HCT116 (cell line): Measurements from ENCODE around the gene ZFHX3. TPM values are rescaled to one million over a fixed set of nuclear protein-coding genes. Genes with fewer than 3 reads are reported as not detected.

Source experiments
- ATAC-seq: fragments of 200-7000 bp; cut with Tn5 transposase; 2 replicates; pipeline ENCODE4 v1.9.1; 2020; ENCODE audit warnings: mild to moderate bottlenecking, moderate library complexity
- BruUV-seq: library from RNA; stranded (reverse); fragments of 400-500 nt; replicated peaks from 2 replicates; lab custom pipeline; 2021; lab: Mats Ljungman, UMichigan
- CTCF ChIA-PET: fragments of 300-600 bp; sonication (Branson Sonifier 250); formaldehyde crosslinking; loops from one replicate; lab custom pipeline; 2021; ENCODE audit warnings: antibody characterized with exemption; lab: Charles Lee
- POLR2A ChIA-PET: fragments of 300-600, 350-600 bp; sonication (Branson Sonifier 250); formaldehyde crosslinking; loops from one replicate; lab custom pipeline; 2021; ENCODE audit warnings: antibody characterized with exemption; lab: Charles Lee
- RAD21 ChIA-PET, 2 experiments: fragments of 300-600 bp; sonication (Branson Sonifier 250); formaldehyde crosslinking; loops; one replicate each; lab custom pipeline; 2023; ENCODE audit warnings: low total read pairs in 2 of 2; ENCODE audit not compliant: uncharacterized antibody in 2 of 2, unreplicated experiment in 2 of 2, low non-redundant PET in 1 of 2; lab: Charles Lee
- DNase-seq: peaks from one replicate; pipeline ENCODE4 v3.0.0-alpha.2; 2010; ENCODE audit warnings: low read depth, low spot score
- H2AFZ ChIP-seq: fragments of 200-600 bp; shearing (Covaris generic), sonication (generic); 2 replicates; pipeline ENCODE4 v1.6.1; 2017; ENCODE audit warnings: low read depth, mixed run types, mixed read lengths, antibody characterized with exemption, low read length; ENCODE audit not compliant: poor library complexity, severe bottlenecking
- H3K27ac ChIP-seq: 2 replicates; pipeline ENCODE4 v1.5.1; 2012; ENCODE audit warnings: low read depth, low read length
- H3K27me3 ChIP-seq: fragments of 200-600 bp; sonication (generic); 2 replicates; pipeline ENCODE4 v1.6.1; 2016; ENCODE audit warnings: mixed run types, low read length, mixed read lengths; ENCODE audit not compliant: insufficient read depth
- H3K36me3 ChIP-seq, 2 experiments: fragments of 200-500 bp in 1 of 2; fragments of 200-600 bp in 1 of 2; sonication (Bioruptor generic) in 1 of 2; sonication (generic) in 1 of 2; 2 replicates each; pipeline versions ENCODE4 v1.5.1 to v1.6.1; 2014 to 2016; ENCODE audit warnings: low read length in 2 of 2, inconsistent platforms in 1 of 2, mixed read lengths in 1 of 2, mixed run types in 1 of 2; ENCODE audit not compliant: insufficient read depth in 2 of 2, control insufficient read depth in 1 of 2
- H3K4me1 ChIP-seq, 2 experiments: fragments of 200-600 bp in 1 of 2; sonication (generic) in 1 of 2; 2 replicates each; pipeline versions ENCODE4 v1.5.1 to v1.6.1; 2012 to 2017; ENCODE audit warnings: low read length in 2 of 2, inconsistent platforms in 1 of 2, mild to moderate bottlenecking in 1 of 2, mixed read lengths in 1 of 2, mixed run types in 1 of 2, moderate library complexity in 1 of 2; ENCODE audit not compliant: insufficient read depth in 2 of 2, control insufficient read depth in 1 of 2
- H3K4me2 ChIP-seq: fragments of 200-600 bp; sonication (generic); 2 replicates; pipeline ENCODE4 v1.6.1; 2017; ENCODE audit warnings: mixed run types, low read length, mixed read lengths
- H3K4me3 ChIP-seq, 2 experiments: fragments of 200-600 bp in 1 of 2; sonication (generic) in 1 of 2; replicated peaks in 1 of 2; 2 replicates each; pipeline ENCODE4 v1.5.1; 2011 to 2016; ENCODE audit warnings: low read length in 2 of 2, control low read depth in 1 of 2, low read depth in 1 of 2, mild to moderate bottlenecking in 1 of 2, mixed read lengths in 1 of 2, mixed run types in 1 of 2
- H3K79me2 ChIP-seq: fragments of 200-600 bp; sonication (generic); 2 replicates; pipeline ENCODE4 v1.6.1; 2017; ENCODE audit warnings: mild to moderate bottlenecking, mixed run types, low read length, moderate library complexity, mixed read lengths; ENCODE audit not compliant: insufficient read depth
- H3K9ac ChIP-seq: fragments of 200-600 bp; sonication (generic); 2 replicates; pipeline ENCODE4 v1.6.1; 2016; ENCODE audit warnings: low read length, mixed read lengths
- H3K9me2 ChIP-seq: fragments of 200-600 bp; sonication (generic), shearing (Covaris generic); 2 replicates; pipeline ENCODE4 v1.6.1; 2017; ENCODE audit warnings: mixed run types, mild to moderate bottlenecking, moderate library complexity; ENCODE audit not compliant: insufficient read depth
- H3K9me3 ChIP-seq, 2 experiments: fragments of 200-500 bp in 1 of 2; fragments of 200-600 bp in 1 of 2; sonication (Bioruptor generic) in 1 of 2; sonication (generic) in 1 of 2; 2 replicates each; pipeline ENCODE4 v1.6.1; 2014 to 2017; ENCODE audit warnings: low read length in 2 of 2, mixed read lengths in 2 of 2, inconsistent platforms in 1 of 2, low read depth in 1 of 2, mild to moderate bottlenecking in 1 of 2, mixed run types in 1 of 2, moderate library complexity in 1 of 2; ENCODE audit not compliant: control insufficient read depth in 1 of 2, insufficient read depth in 1 of 2
- H4K20me1 ChIP-seq: fragments of 200-600 bp; sonication (generic), shearing (Covaris generic); 2 replicates; pipeline ENCODE4 v1.6.1; 2017; ENCODE audit warnings: mixed run types, mild to moderate bottlenecking, moderate library complexity; ENCODE audit not compliant: insufficient read depth
- CBX3 ChIP-seq: IDR thresholded peaks from 2 replicates; pipeline ENCODE4 v1.6.1; 2012; ENCODE audit warnings: low read depth
- POLR2A ChIP-seq: IDR thresholded peaks from 2 replicates; pipeline ENCODE4 v1.7.0; 2011; ENCODE audit warnings: borderline replicate concordance; ENCODE audit not compliant: insufficient read depth, insufficient read length; ENCODE audit errors: extremely low read depth
- TCF7L2 ChIP-seq: IDR thresholded peaks from 2 replicates; pipeline ENCODE4 v1.7.0; 2011; ENCODE audit warnings: borderline replicate concordance, inconsistent platforms; ENCODE audit not compliant: insufficient read depth, insufficient read length; ENCODE audit errors: extremely low read depth
- ZBTB33 ChIP-seq: IDR thresholded peaks from 2 replicates; pipeline ENCODE4 v1.6.1; 2011; ENCODE audit warnings: mild to moderate bottlenecking, low read length, moderate library complexity; ENCODE audit not compliant: insufficient replicate concordance; ENCODE audit errors: extremely low read depth
- ZFX ChIP-seq: fragments of 450-650 bp; IDR thresholded peaks from 2 replicates; pipeline ENCODE4 v1.6.1; 2017
- intact Hi-C: fragments of 100-400 bp; cut with micrococcal nuclease; formaldehyde crosslinking; loops from 2 replicates; pipeline ENCODE4 v1.10.0; 2022
- total RNA-seq: library from RNA; stranded (reverse); gene quantifications from one replicate; pipeline ENCODE4 v1.2.1, GENCODE V29; 2021; ENCODE audit not compliant: unreplicated experiment

The ZFHX3 gene
- total RNA-seq, 1 experiment from 2014 or later: 6.3 TPM

DNA sequence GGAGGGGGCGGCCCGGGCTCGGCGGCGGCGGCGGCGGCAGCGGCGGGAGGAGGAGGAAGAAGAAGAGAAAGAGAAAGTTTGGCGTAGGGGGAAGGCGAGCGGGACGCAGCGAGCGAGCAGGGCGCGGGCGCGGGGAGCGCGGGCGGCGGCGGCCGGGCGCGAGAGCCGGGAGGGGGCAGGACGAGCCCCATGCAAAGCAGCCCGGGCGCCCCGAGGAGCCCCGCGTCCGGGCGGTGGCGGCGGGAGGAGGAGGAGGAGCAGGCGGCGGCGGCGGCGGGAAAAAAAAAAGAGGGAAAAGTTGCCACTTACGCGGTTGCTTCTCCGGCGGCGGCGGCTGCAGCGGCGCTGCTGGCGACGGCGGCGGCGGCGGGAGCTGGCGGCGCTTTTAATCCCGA lies 10.3 kb upstream of the ZFHX3 start:
- H3K27ac ChIP-seq: peak overlapping the region; percentile 64
- no peaks in the 10 kb centered on the region for H3K9me3 ChIP-seq
- H3K4me2 ChIP-seq: peak overlapping the region; percentile 52; the same call in 1 of the 2 replicates
- TF ChIP-seq ZBTB33 (no peak), ZFX (peak; percentile 42; the same call in 1 of the 2 replicates), CBX3 (no peak), POLR2A (no peak), TCF7L2 (peak; percentile 28)
- peak; percentile 41 for ATAC-seq
- DNase-seq: no peak
- no peaks in the 10 kb centered on the region for H3K9me2 ChIP-seq
- RAD21 ChIA-PET: interaction anchor here (0.6 kb wide), 2 partner anchors 120 to 218 kb away, joined by 3 to 5 read pairs; no protein-coding TSS in a partner anchor
- POLR2A ChIA-PET: no interaction called here
- BruUV-seq: no TSS peak
- CTCF ChIA-PET: no interaction called here
- H3K36me3 ChIP-seq: no peaks in the 10 kb centered on the region
- peak overlapping the region; percentile 51 to 71 for H3K4me3 ChIP-seq
- intact Hi-C loops: loop anchor here (10.0 kb wide), 1 partner anchor 223 kb away; no protein-coding TSS in a partner anchor
- H4K20me1 ChIP-seq: no peaks in the 10 kb centered on the region
- peaks cover 36 to 51% of the 10 kb centered on the region in 2 experiments for H3K4me1 ChIP-seq
- H3K27me3 ChIP-seq: no peaks in the 10 kb centered on the region
- H3K79me2 ChIP-seq: peaks cover 44% of the 10 kb centered on the region
- no peak overlapping the region for H2AFZ ChIP-seq
- H3K9ac ChIP-seq: peak overlapping the region; percentile 62
